ENCODE measurements around the gene PAPPA2. TPM values are rescaled to one million over a fixed set of nuclear protein-coding genes. Genes with fewer than 3 reads are reported as not detected.

PAPPA2 gene
- total and polyA plus RNA-seq, 2 of the 8 experiments (the other 6 are each of a cell fraction or from before 2014, with no cell fraction given) = 0.08 to 0.88 TPM

DNA sequence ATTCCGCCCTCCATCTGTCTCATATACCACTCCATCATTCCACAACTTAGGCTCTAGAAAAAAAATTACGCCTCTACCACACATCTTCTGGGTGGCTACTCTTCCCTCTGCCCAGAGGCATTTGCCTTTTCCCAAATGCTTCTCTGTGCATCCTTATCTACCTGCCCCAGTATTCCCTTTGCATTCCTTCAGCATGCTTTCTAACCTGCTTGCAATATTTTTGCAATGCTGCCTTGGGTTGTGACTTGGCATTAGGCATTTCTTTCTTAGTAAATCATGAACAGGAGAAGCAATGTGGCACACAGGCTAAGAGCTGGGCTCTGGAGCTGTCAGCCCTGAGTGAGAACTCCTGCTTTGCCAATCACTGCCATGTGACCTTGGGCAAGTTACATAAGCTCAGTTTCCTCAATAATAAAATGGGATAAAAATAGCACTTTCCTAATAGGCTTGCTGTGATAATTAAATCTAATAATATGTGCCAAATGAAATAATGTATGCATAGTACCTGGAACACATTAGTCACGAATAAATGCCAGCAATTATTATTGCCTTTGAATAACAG is 425.6 kb downstream of the PAPPA2 start:
- POLR2A ChIA-PET (ENCODE audit: partially characterized antibody) = no interaction called here
- H3K4me2 ChIP-seq (ENCODE audit: insufficient read depth in 1 of 2, low read depth in 2 of 2, low read length in 2 of 2) = no peak overlapping the region
- H3K79me1 ChIP-seq (ENCODE audit: low read depth, low read length) = no peaks in the 10 kb centered on the region
- no peak overlapping the region for H2BK15ac ChIP-seq (ENCODE audit: low read length)
- H4K5ac ChIP-seq (ENCODE audit: insufficient read length, low read depth, low read length) = no peak overlapping the region
- H3K4ac ChIP-seq (replicated peaks; ENCODE audit: insufficient read length, low read depth, low read length) = no peak overlapping the region
- no peak overlapping the region for H3K14ac ChIP-seq (ENCODE audit: insufficient read length)
- no peak for DNase-seq (ENCODE audit: low read depth in 1 of 2, low spot score in 2 of 2)
- H3K4me3 ChIP-seq (ENCODE audit: extremely low read depth in 1 of 4, insufficient read depth in 2 of 4, low read depth in 3 of 4, low read length in 4 of 4) = no peak overlapping the region
- H3K9me3 ChIP-seq (ENCODE audit: insufficient read depth in 2 of 2, low read depth in 1 of 2, low read length in 1 of 2) = no peaks in the 10 kb centered on the region
- H3K27me3 ChIP-seq (replicated peaks in 1 of 4; ENCODE audit: control insufficient read depth in 3 of 4, extremely low read depth in 1 of 4, insufficient read depth in 3 of 4, low read length in 3 of 4) = no peaks in the 10 kb centered on the region
- H2BK20ac ChIP-seq (ENCODE audit: low read length) = no peak overlapping the region
- H3K27ac ChIP-seq (ENCODE audit: low read depth, low read length) = no peak overlapping the region
- no peak overlapping the region for H2BK5ac ChIP-seq (ENCODE audit: low read depth, low read length)
- H3K56ac ChIP-seq (replicated peaks; ENCODE audit: insufficient read length, low read depth, low read length) = no peak overlapping the region
- CTCF ChIA-PET (ENCODE audit: partially characterized antibody) = interaction anchor here (1.0 to 1.6 kb wide), 3 partner anchors 8 to 10 kb away, joined by 4 to 5 read pairs (median 4); no protein-coding TSS in a partner anchor
- H2AK5ac ChIP-seq (ENCODE audit: low read depth, low read length) = no peak overlapping the region
- H2BK120ac ChIP-seq (replicated peaks; ENCODE audit: low read depth, low read length) = no peak overlapping the region
- FAIRE-seq = no peak
- H3K79me2 ChIP-seq (ENCODE audit: control insufficient read depth in 1 of 2, insufficient read depth in 2 of 2, low read length in 2 of 2) = no peaks in the 10 kb centered on the region
- H3K9ac ChIP-seq (replicated peaks in 1 of 4; ENCODE audit: extremely low read depth in 1 of 4, low read depth in 3 of 4, low read length in 3 of 4) = no peak overlapping the region
- H3K23me2 ChIP-seq (ENCODE audit: low read depth, low read length) = no peaks in the 10 kb centered on the region
- 90% methylated on average over 3 of the region's 3 CpGs; no CpG with 5 or more reads in 1 of the 2 experiments for WGBS, 2 experiments (ENCODE audit: extremely low coverage in 1 of 2, insufficient coverage in 1 of 2, insufficient read length in 1 of 2, insufficient replicate concordance in 2 of 2, low coverage in 1 of 2, low lambda C conversion rate in 2 of 2, missing lambda C conversion rate in 1 of 2)
- H3K23ac ChIP-seq (ENCODE audit: insufficient read length) = no peak overlapping the region
- no peaks in the 10 kb centered on the region for H3K36me3 ChIP-seq (ENCODE audit: control insufficient read depth in 2 of 4, insufficient read depth in 4 of 4, low read length in 3 of 4)
- H3K4me1 ChIP-seq (replicated peaks in 1 of 4; ENCODE audit: control insufficient read depth in 3 of 4, insufficient read depth in 4 of 4, low read length in 3 of 4) = no peaks in the 10 kb centered on the region
- H4K8ac ChIP-seq (ENCODE audit: extremely low read depth, insufficient read depth, low read length) = no peak overlapping the region
- H2AFZ ChIP-seq (ENCODE audit: low read length) = no peak overlapping the region
- H3K18ac ChIP-seq (ENCODE audit: extremely low read depth, low read length) = no peak overlapping the region
- H4K20me1 ChIP-seq (replicated peaks in 1 of 2; ENCODE audit: control insufficient read depth in 1 of 2, insufficient read depth in 2 of 2, low read length in 2 of 2) = no peaks in the 10 kb centered on the region
- H4K91ac ChIP-seq (replicated peaks; ENCODE audit: insufficient read length, low read length) = no peak overlapping the region
- H2BK12ac ChIP-seq (ENCODE audit: low read depth, low read length) = no peak overlapping the region
- TF ChIP-seq CHD1 (IDR thresholded peaks at IDR 0.05; ENCODE audit: low read depth, low read length) = no peak
- no peak for TF ChIP-seq SIRT6 (IDR thresholded peaks at IDR 0.05; ENCODE audit: low read length)
- TF ChIP-seq KDM1A (IDR thresholded peaks at IDR 0.05; ENCODE audit: borderline replicate concordance, low read length) = no peak
- TF ChIP-seq RBBP5 (IDR thresholded peaks at IDR 0.05; ENCODE audit: borderline replicate concordance, low read depth, low read length) = no peak
- TF ChIP-seq POU5F1 (IDR thresholded peaks at IDR 0.05; ENCODE audit: low read depth, low read length) = no peak
- TF ChIP-seq KDM5A (IDR thresholded peaks at IDR 0.05; ENCODE audit: low read length) = no peak
